HG03064 (cell line): Measurements from ENCODE around the gene CCL2.
"Not testable (repeated sequence)": the region's sequence is repeated elsewhere in the genome, so short reads cannot be mapped to it uniquely, and the experiment has no call there.

Source experiments
- ATAC-seq: cut with Tn5 transposase; IDR thresholded peaks from one replicate; pipeline ENCODE4 v1.9.1; 2021; ENCODE audit warnings: low read depth; ENCODE audit not compliant: unreplicated experiment

CCL2 gene

GRCh38 chr17:34254651-34255380 is at the start of gene CCL2:
TSS of gene CCL2 (plus strand) at chr17:34255285. CDS start at chr17:34255350, 65 bp downstream.
- no peak for ATAC-seq

GRCh38 chr17:34205401-34205800 is 49.7 kb upstream of the CCL2 start:
- ATAC-seq: no peak

- no peak for ATAC-seq
Observed at GRCh38 chr17:34206569-34206968, 48.5 kb upstream of the CCL2 start.

- ATAC-seq: no peak
Observed at GRCh38 chr17:34207572-34207971, 47.5 kb upstream of the CCL2 start.

GRCh38 chr17:34218748-34219147 is 36.3 kb upstream of the CCL2 start:
- no peak for ATAC-seq

- no peak for ATAC-seq
Observed at GRCh38 chr17:34219405-34219804, 35.7 kb upstream of the CCL2 start.

GRCh38 chr17:34220045-34220751 is 34.9 kb upstream of the CCL2 start:
- ATAC-seq: no peak

GRCh38 chr17:34220752-34221395 is 34.2 kb upstream of the CCL2 start:
- no peak for ATAC-seq

GRCh38 chr17:34221411-34221810 is 33.7 kb upstream of the CCL2 start:
- ATAC-seq: no peak

- no peak for ATAC-seq
Observed at GRCh38 chr17:34222722-34223497, 32.2 kb upstream of the CCL2 start.

- ATAC-seq: no peak
Observed at GRCh38 chr17:34225046-34225445, 30.0 kb upstream of the CCL2 start.

- ATAC-seq: no peak
Observed at GRCh38 chr17:34226011-34226743, 28.9 kb upstream of the CCL2 start.

GRCh38 chr17:34226744-34227034 is 28.4 kb upstream of the CCL2 start:
- no peak for ATAC-seq

- ATAC-seq: not testable (repeated sequence)
Observed at GRCh38 chr17:34227293-34227692, 27.8 kb upstream of the CCL2 start.

GRCh38 chr17:34227707-34228106 is 27.4 kb upstream of the CCL2 start:
- ATAC-seq: no peak

- no peak for ATAC-seq
Observed at GRCh38 chr17:34228781-34229180, 26.3 kb upstream of the CCL2 start.

GRCh38 chr17:34230342-34230741 is 24.7 kb upstream of the CCL2 start:
- ATAC-seq: no peak

- no peak for ATAC-seq
Observed at GRCh38 chr17:34234616-34235015, 20.5 kb upstream of the CCL2 start.

- no peak for ATAC-seq
Observed at GRCh38 chr17:34235389-34236028, 19.6 kb upstream of the CCL2 start.
